ENCODE data around the gene FIZ1. TPM values are rescaled to one million over a fixed set of nuclear protein-coding genes. Genes with fewer than 3 reads are reported as not detected.

The FIZ1 gene
- total RNA-seq, 1 donor: 4.3 TPM

- H3K4me3 ChIP-seq (ENCODE audit: low read depth, low read length): no peak overlapping the region
- TF ChIP-seq CTCF (IDR thresholded peaks at IDR 0.05; ENCODE audit: insufficient read depth, low read depth, low read length): no peak
- no peak for DNase-seq (ENCODE audit: low read depth)
These were observed 3.0 kb downstream of the FIZ1 start for GRCh38 chr19:55596304-55596703.

GRCh38 chr19:55594996-55595545 lies 4.2 kb downstream of the FIZ1 start:
- TF ChIP-seq CTCF (IDR thresholded peaks at IDR 0.05; ENCODE audit: insufficient read depth, low read depth, low read length): no peak
- no peak for DNase-seq (ENCODE audit: low read depth)
- H3K4me3 ChIP-seq (ENCODE audit: low read depth, low read length): no peak overlapping the region

GRCh38 chr19:55593096-55593772 lies 6.1 kb downstream of the FIZ1 start:
- no peak overlapping the region for H3K4me3 ChIP-seq (ENCODE audit: low read depth, low read length)
- no peak for DNase-seq (ENCODE audit: low read depth)
- no peak for TF ChIP-seq CTCF (IDR thresholded peaks at IDR 0.05; ENCODE audit: insufficient read depth, low read depth, low read length)

GRCh38 chr19:55592391-55593090 lies 6.8 kb downstream of the FIZ1 start:
- no peak for DNase-seq (ENCODE audit: low read depth)
- no peak overlapping the region for H3K4me3 ChIP-seq (ENCODE audit: low read depth, low read length)
- no peak for TF ChIP-seq CTCF (IDR thresholded peaks at IDR 0.05; ENCODE audit: insufficient read depth, low read depth, low read length)

GRCh38 chr19:55591555-55591954 lies 7.8 kb downstream of the FIZ1 start:
- DNase-seq (ENCODE audit: low read depth): no peak
- H3K4me3 ChIP-seq (ENCODE audit: low read depth, low read length): no peak overlapping the region
- no peak for TF ChIP-seq CTCF (IDR thresholded peaks at IDR 0.05; ENCODE audit: insufficient read depth, low read depth, low read length)

GRCh38 chr19:55590617-55591016 lies 8.7 kb downstream of the FIZ1 start:
- no peak overlapping the region for H3K4me3 ChIP-seq (ENCODE audit: low read depth, low read length)
- TF ChIP-seq CTCF (IDR thresholded peaks at IDR 0.05; ENCODE audit: insufficient read depth, low read depth, low read length): no peak
- DNase-seq (ENCODE audit: low read depth): no peak

All from fibroblast of villous mesenchyme (primary cell).